Skeletal muscle tissue (tissue), 5 donors: ENCODE data around the gene SLC4A7. TPM values are rescaled to one million over a fixed set of nuclear protein-coding genes. Genes with fewer than 3 reads are reported as not detected.
"Not testable (repeated sequence)": the region's sequence is repeated elsewhere in the genome, so short reads cannot be mapped to it uniquely, and the experiment has no call there.

Experiments used
- H3K27ac ChIP-seq: one replicate; pipeline ENCODE4 v1.7.0; 2013; ENCODE audit warnings: mild to moderate bottlenecking, low read depth, low read length, inconsistent platforms
- H3K27me3 ChIP-seq, 3 donors: one replicate each; pipeline ENCODE4 v1.7.0; 2013; ENCODE audit warnings: low read length in 3 of 3; ENCODE audit not compliant: control insufficient read depth in 3 of 3, insufficient read depth in 3 of 3
- H3K36me3 ChIP-seq, 3 donors: one replicate each; pipeline ENCODE4 v1.7.0; 2013; ENCODE audit warnings: low read length in 3 of 3; ENCODE audit not compliant: control insufficient read depth in 3 of 3, insufficient read depth in 3 of 3
- H3K4me1 ChIP-seq, 3 donors: one replicate each; pipeline ENCODE4 v1.7.0; 2013; ENCODE audit warnings: low read length in 3 of 3, mild to moderate bottlenecking in 3 of 3; ENCODE audit not compliant: control insufficient read depth in 3 of 3, insufficient read depth in 3 of 3
- H3K4me3 ChIP-seq, 3 donors: one replicate each; pipeline ENCODE4 v1.7.0; 2013; ENCODE audit warnings: low read length in 3 of 3
- H3K9ac ChIP-seq, 3 donors: one replicate each; pipeline ENCODE4 v1.7.0; 2013; ENCODE audit warnings: low read length in 3 of 3, mild to moderate bottlenecking in 3 of 3, moderate library complexity in 2 of 3, low read depth in 1 of 3
- H3K9me3 ChIP-seq, 3 donors: one replicate each; pipeline ENCODE4 v1.7.0; 2013; ENCODE audit warnings: low read length in 3 of 3; ENCODE audit not compliant: control insufficient read depth in 3 of 3
- small RNA-seq: library from RNA; depleted of rRNA; stranded (forward); fragments of <200 nt; gene quantifications from one replicate; pipeline ENCODE3, GENCODE V24; 2014
- total RNA-seq: library from RNA; depleted of rRNA; stranded (reverse); fragments of >200 nt; gene quantifications from one replicate; pipeline ENCODE4 v1.2.3, GENCODE V29; 2014
- donor health status: Osteomylitis.

Gene SLC4A7
- total RNA-seq, 1 donor from 2014 or later: 54.3 TPM

GRCh38 chr3:27333843-27334242, 150.3 kb downstream of the SLC4A7 start:
- Histone ChIP-seq H3K9ac (no peak overlapping the region), H3K27ac (no peak overlapping the region), H3K4me3 (peak overlapping the region in 1 of 3 donors; percentile 52), H3K9me3 (no peaks in the 10 kb centered on the region), H3K4me1 (peaks cover 6 to 11% (median 10%) of the 10 kb centered on the region in 3 donors), H3K36me3 (no peaks in the 10 kb centered on the region), H3K27me3 (no peaks in the 10 kb centered on the region)

DNA sequence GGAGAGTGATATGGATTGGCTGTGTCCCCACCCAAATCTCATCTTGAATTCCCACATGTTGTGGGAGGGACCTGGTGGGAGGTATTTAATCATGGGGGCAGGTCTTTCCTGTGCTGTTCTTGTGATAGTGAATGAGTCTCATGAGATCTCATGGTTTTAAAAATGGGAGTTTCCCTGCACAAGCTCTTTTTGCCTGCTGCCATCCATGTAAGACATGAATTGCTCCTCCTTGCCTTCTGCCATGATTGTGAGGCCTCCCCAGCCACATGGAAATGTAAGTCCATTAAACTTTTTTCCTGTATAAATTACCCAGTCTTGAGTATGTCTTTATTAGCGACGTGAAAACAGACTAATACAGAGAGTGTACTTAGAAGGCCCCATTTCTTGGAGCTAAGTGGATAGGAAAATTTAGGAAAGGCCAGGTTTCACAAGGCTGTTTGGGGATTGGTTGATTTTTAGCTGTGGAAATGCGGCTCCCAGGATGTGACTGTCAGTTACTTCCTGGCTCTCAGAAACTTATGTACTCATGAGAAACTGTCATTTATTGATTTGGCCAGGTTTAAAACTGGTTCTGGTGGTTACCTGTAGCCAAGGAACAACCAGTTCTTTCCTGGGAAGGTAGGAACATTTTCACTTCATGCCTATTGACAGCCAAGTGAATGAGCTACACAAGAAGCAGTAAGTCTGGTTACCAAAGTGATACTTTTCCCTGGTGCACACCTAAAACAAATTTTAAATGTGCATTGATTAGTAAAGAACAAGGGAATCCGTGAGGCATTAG, 155.0 kb downstream of the SLC4A7 start:
- H3K27me3 ChIP-seq, H3K4me3 ChIP-seq, H3K9ac ChIP-seq, H3K9me3 ChIP-seq, H3K36me3 ChIP-seq: not testable (repeated sequence)
- Histone ChIP-seq H3K4me1 (peaks cover 24 to 39% (median 31%) of the 10 kb centered on the region in 3 donors), H3K27ac (peak overlapping the region; percentile 77)

GRCh38 chr3:27326629-27327545, 157.3 kb downstream of the SLC4A7 start:
- Histone ChIP-seq H3K4me1 (peaks cover 21 to 41% (median 24%) of the 10 kb centered on the region in 3 donors), H3K9me3 (no peaks in the 10 kb centered on the region), H3K36me3 (no peaks in the 10 kb centered on the region), H3K9ac (peak overlapping the region; percentile 15 to 77 (median 58)), H3K27ac (peak overlapping the region; percentile 77), H3K27me3 (no peaks in the 10 kb centered on the region), H3K4me3 (peak overlapping the region in 2 of 3 donors; percentile 16 to 29)

DNA sequence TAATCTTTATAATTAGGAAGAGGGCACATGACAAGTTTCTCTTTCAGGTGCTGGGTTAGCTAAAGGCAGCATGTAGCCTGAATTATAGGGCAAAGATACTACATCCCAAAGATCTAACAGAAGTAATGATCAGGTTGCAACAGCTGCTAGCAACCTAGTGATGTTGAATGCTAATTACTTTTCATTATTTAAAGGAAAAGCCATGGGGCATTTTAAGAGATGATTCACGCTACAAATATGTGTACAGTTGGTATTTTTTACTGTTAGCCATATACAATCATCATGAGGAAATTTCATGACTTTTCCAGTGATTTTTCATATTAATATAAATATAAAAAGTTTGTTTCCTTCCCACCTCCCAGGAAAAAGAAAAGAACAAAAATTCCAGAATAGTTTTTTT, 158.0 kb downstream of the SLC4A7 start:
- no peaks in the 10 kb centered on the region for H3K36me3 ChIP-seq
- no peaks in the 10 kb centered on the region for H3K9me3 ChIP-seq
- no peaks in the 10 kb centered on the region for H3K27me3 ChIP-seq
- H3K27ac ChIP-seq: peak overlapping the region; percentile 77
- peaks cover 21 to 41% (median 24%) of the 10 kb centered on the region in 3 donors for H3K4me1 ChIP-seq
- H3K9ac ChIP-seq: peak overlapping the region in 2 of 3 donors; percentile 12 to 55
- H3K4me3 ChIP-seq: no peak overlapping the region

GRCh38 chr3:27325419-27325818, 158.8 kb downstream of the SLC4A7 start:
- Histone ChIP-seq H3K4me1 (peaks cover 26 to 49% (median 26%) of the 10 kb centered on the region in 3 donors), H3K36me3 (no peaks in the 10 kb centered on the region), H3K9ac (peak overlapping the region in 1 of 3 donors; percentile 55), H3K27me3 (no peaks in the 10 kb centered on the region), H3K4me3 (no peak overlapping the region), H3K27ac (peak overlapping the region; percentile 77), H3K9me3 (no peaks in the 10 kb centered on the region)

- H3K27ac ChIP-seq: peak overlapping the region; percentile 77
Observed at GRCh38 chr3:27324686-27325085, 159.5 kb downstream of the SLC4A7 start.

GRCh38 chr3:27323087-27323570, 161.1 kb downstream of the SLC4A7 start:
- no peaks in the 10 kb centered on the region for H3K9me3 ChIP-seq
- H3K27ac ChIP-seq: no peak overlapping the region
- H3K27me3 ChIP-seq: no peaks in the 10 kb centered on the region

More at GRCh38 chr3:27324686-27325085, 159.5 kb downstream of the SLC4A7 start:
- no peaks in the 10 kb centered on the region for H3K27me3 ChIP-seq
- peaks cover 27 to 52% (median 28%) of the 10 kb centered on the region in 3 donors for H3K4me1 ChIP-seq
- H3K4me3 ChIP-seq: peak overlapping the region in 1 of 3 donors; percentile 9
- H3K36me3 ChIP-seq: no peaks in the 10 kb centered on the region
- no peaks in the 10 kb centered on the region for H3K9me3 ChIP-seq
- no peak overlapping the region for H3K9ac ChIP-seq

More at GRCh38 chr3:27323087-27323570, 161.1 kb downstream of the SLC4A7 start:
- Histone ChIP-seq H3K4me1 (peaks cover 27 to 56% (median 34%) of the 10 kb centered on the region in 3 donors), H3K4me3 (no peak overlapping the region), H3K9ac (no peak overlapping the region), H3K36me3 (no peaks in the 10 kb centered on the region)

Small RNAs within 50 kb of the gene (small RNA-seq; reads per million reads assigned to genes)
- gene AC137675.1 (not detected), gene RNU1-96P (not detected)

Other genes with a start within 250 kb of the SLC4A7 start
- gene NEK10, start 115.0 kb downstream of the SLC4A7 start, total RNA-seq: 15.1 TPM
- 0.52 TPM for gene EOMES, start 237.9 kb upstream of the SLC4A7 start, total RNA-seq